Panc1 (cell line): ENCODE data around the gene LEPROT. TPM values are rescaled to one million over a fixed set of nuclear protein-coding genes. Genes with fewer than 3 reads are reported as not detected.

ENCODE experiments used
- ATAC-seq: fragments of 200-7000 bp; cut with Tn5 transposase; 2 replicates; pipeline ENCODE4 v1.9.1; 2020; ENCODE audit warnings: mild to moderate bottlenecking, moderate library complexity
- BruUV-seq: library from RNA; stranded (reverse); fragments of 400-500 nt; replicated peaks from 2 replicates; lab custom pipeline; 2021; lab: Mats Ljungman, UMichigan
- CTCF ChIA-PET: fragments of 300-600 bp; sonication (Branson Sonifier 250); formaldehyde crosslinking; loops from one replicate; lab custom pipeline; 2022; ENCODE audit warnings: antibody characterized with exemption; lab: Charles Lee
- POLR2A ChIA-PET: fragments of 300-600 bp; sonication (Branson Sonifier 250); formaldehyde crosslinking; loops from one replicate; lab custom pipeline; 2022; ENCODE audit warnings: antibody characterized with exemption; lab: Charles Lee
- DNase-seq: peaks from one replicate; pipeline ENCODE4 v3.0.0-alpha.2; 2010; ENCODE audit warnings: low read depth, low spot score
- H3K27ac ChIP-seq: 2 replicates; pipeline ENCODE4 v1.5.1; 2011; ENCODE audit warnings: mild to moderate bottlenecking, low read length, inconsistent platforms
- H3K27me3 ChIP-seq: fragments of 200-500 bp; sonication (Bioruptor generic); 2 replicates; pipeline ENCODE4 v1.6.0; 2014; ENCODE audit warnings: low read length, inconsistent platforms; ENCODE audit not compliant: control insufficient read depth, insufficient read depth
- H3K36me3 ChIP-seq: fragments of 200-500 bp; sonication (Bioruptor generic); 2 replicates; pipeline ENCODE4 v1.5.1; 2014; ENCODE audit warnings: inconsistent platforms, mild to moderate bottlenecking, low read length, moderate library complexity; ENCODE audit not compliant: control insufficient read depth, insufficient read depth
- H3K4me1 ChIP-seq: 2 replicates; pipeline ENCODE4 v1.5.1; 2011; ENCODE audit warnings: inconsistent platforms, mild to moderate bottlenecking, low read length, moderate library complexity; ENCODE audit not compliant: control insufficient read depth, insufficient read depth
- H3K4me3 ChIP-seq, 2 experiments: 2 replicates each; pipeline ENCODE4 v1.5.1; 2011 to 2012; ENCODE audit warnings: low read depth in 2 of 2, low read length in 2 of 2, mild to moderate bottlenecking in 2 of 2, inconsistent platforms in 1 of 2, moderate library complexity in 1 of 2
- H3K9me3 ChIP-seq: fragments of 200-500 bp; sonication (Bioruptor generic); 2 replicates; pipeline ENCODE4 v1.5.1; 2014; ENCODE audit warnings: low read depth, mild to moderate bottlenecking, inconsistent platforms, low read length, moderate library complexity; ENCODE audit not compliant: control insufficient read depth, insufficient read depth
- POLR2AphosphoS5 ChIP-seq: IDR thresholded peaks from 2 replicates; pipeline ENCODE4 v1.6.1; 2012; ENCODE audit warnings: mild to moderate bottlenecking, low read depth, low read length, moderate library complexity
- SIN3A ChIP-seq: IDR thresholded peaks from 2 replicates; pipeline ENCODE4 v1.6.1; 2012; ENCODE audit warnings: low read depth, mild to moderate bottlenecking, low read length, moderate library complexity, borderline replicate concordance; ENCODE audit not compliant: insufficient read depth
- TCF7L2 ChIP-seq: IDR thresholded peaks from 2 replicates; pipeline ENCODE4 v1.6.1; 2011; ENCODE audit warnings: mild to moderate bottlenecking, low read depth, low read length, inconsistent platforms
- in situ Hi-C: cut with HindIII; loops from 2 replicates; pipeline ENCODE4 v1.10.0; 2016; ENCODE audit warnings: low sequenced_read_pairs, low pct_unique_long_range_greater_than_20kb
- intact Hi-C: fragments of 100-400 bp; cut with micrococcal nuclease; formaldehyde crosslinking; loops from one replicate; pipeline ENCODE4 v1.10.0; 2022; ENCODE audit not compliant: unreplicated experiment
- total RNA-seq: library from RNA; stranded (reverse); gene quantifications from one replicate; pipeline ENCODE4 v1.2.1, GENCODE V29; 2021; ENCODE audit not compliant: unreplicated experiment
- TF ChIP-seq, protein P1 (sequence below), 2 experiments: IDR thresholded peaks; 2 replicates each; pipeline ENCODE4 v1.6.1; 2011 to 2012; ENCODE audit warnings: low read depth in 2 of 2, control low read depth in 1 of 2, low read length in 1 of 2, mild to moderate bottlenecking in 1 of 2, moderate library complexity in 1 of 2; ENCODE audit not compliant: insufficient read depth in 1 of 2
- TF ChIP-seq, protein P2 (sequence below): fragments of 450-650 bp; IDR thresholded peaks from 2 replicates; pipeline ENCODE4 v1.5.1; 2017; ENCODE audit warnings: mild to moderate bottlenecking

Gene LEPROT
- total RNA-seq, 1 experiment from 2014 or later: 53.6 TPM

DNA sequence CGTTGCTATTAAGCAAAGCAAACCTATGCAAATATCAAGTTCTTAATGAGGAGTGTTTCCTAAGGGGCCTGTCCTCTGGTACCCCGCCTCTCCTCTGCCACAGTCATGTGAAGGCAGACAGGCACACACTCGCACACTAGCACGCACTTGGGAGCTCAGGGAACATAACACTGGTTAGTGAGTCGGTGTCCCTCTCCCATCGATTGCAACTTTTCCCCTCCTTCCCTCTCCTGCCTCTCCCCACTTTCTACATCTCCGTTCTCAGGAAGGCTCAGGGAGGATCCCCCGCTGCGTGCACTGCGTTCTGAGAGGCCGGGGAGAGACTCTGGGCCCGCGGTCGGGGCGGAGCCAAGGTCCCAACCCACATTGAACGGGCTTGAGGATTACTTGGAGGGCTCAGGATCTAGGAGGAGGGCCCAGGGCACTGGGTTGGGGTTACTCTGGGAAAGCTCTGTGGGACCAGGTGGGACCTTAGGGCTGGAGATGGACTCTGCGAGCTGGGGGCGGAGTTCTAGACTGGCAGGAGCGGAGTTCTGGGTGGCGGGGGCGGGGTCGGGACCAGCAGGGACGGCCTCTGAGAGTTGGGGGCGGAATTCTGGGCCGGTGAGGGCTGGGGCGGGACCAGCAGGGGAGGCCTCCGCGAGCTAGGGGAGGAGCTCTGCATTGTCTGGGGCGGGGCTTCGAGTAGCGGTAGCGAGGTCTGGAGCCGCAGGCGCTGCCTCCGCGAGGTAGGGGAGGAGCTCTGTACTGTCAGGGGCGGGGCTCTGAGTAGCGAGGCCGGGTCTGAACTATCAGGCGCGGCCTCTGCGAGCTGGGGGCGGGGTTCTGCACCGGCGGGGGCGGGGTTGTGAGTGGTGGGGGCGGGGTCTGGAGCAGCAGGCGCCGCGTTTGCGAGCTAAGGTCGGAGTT lies 533 bp upstream of the LEPROT start:
- in situ Hi-C loops: no loop called here

DNA sequence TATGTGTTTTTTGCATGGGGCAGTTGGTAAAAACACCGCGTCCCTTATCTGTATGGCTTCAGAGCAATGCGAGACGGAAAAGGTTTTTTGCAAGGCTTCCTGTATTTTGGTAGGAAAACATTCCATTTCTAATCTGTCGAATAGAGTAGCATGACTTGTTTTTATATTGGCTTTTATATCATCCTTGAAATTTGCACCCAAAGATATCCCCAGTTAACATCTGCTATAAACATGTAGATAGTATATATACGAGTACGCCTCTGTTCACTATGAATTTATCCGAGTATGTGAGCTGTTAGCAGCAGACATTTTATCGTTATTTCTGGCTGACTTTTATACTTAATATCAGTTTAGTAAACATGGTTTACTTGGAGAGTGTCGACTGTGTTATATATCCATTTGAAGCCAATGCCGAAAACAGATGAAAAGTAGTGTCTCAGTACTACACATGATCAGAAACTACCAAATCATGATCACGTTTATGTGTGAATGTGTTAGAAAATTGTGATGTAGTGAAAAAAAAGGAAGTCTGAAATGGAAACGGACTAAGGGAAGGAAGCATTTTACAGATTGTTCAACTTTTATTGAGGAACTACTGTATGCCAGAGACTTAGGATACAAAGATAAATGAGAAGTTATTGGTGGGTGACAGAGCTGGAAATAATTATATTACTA lies 1.0 kb downstream of the LEPROT start:
- DNase-seq: no peak
- Histone ChIP-seq H3K27ac (peak overlapping the region; percentile 88), H3K4me1 (peaks cover 38% of the 10 kb centered on the region), H3K36me3 (peaks cover 3% of the 10 kb centered on the region), H3K9me3 (no peaks in the 10 kb centered on the region), H3K27me3 (no peaks in the 10 kb centered on the region), H3K4me3 (peak overlapping the region; percentile 74 to 99)
- no peak for ATAC-seq
- ChIA-PET POLR2A (no interaction called here), CTCF (no interaction called here)
- intact Hi-C loops (loop anchor here (10.0 kb wide), 2 partner anchors 187 to 357 kb away; no protein-coding TSS in a partner anchor), in situ Hi-C loops (no loop called here)
- BruUV-seq: no TSS peak
- TF ChIP-seq POLR2AphosphoS5: no peak
- no peak for TF ChIP-seq SIN3A
- TF ChIP-seq, protein P1, sequence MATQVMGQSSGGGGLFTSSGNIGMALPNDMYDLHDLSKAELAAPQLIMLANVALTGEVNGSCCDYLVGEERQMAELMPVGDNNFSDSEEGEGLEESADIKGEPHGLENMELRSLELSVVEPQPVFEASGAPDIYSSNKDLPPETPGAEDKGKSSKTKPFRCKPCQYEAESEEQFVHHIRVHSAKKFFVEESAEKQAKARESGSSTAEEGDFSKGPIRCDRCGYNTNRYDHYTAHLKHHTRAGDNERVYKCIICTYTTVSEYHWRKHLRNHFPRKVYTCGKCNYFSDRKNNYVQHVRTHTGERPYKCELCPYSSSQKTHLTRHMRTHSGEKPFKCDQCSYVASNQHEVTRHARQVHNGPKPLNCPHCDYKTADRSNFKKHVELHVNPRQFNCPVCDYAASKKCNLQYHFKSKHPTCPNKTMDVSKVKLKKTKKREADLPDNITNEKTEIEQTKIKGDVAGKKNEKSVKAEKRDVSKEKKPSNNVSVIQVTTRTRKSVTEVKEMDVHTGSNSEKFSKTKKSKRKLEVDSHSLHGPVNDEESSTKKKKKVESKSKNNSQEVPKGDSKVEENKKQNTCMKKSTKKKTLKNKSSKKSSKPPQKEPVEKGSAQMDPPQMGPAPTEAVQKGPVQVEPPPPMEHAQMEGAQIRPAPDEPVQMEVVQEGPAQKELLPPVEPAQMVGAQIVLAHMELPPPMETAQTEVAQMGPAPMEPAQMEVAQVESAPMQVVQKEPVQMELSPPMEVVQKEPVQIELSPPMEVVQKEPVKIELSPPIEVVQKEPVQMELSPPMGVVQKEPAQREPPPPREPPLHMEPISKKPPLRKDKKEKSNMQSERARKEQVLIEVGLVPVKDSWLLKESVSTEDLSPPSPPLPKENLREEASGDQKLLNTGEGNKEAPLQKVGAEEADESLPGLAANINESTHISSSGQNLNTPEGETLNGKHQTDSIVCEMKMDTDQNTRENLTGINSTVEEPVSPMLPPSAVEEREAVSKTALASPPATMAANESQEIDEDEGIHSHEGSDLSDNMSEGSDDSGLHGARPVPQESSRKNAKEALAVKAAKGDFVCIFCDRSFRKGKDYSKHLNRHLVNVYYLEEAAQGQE (IDR thresholded peaks at IDR 0.05; ENCODE audit: insufficient read depth in 1 of 2, low read depth in 2 of 2, low read length in 1 of 2): no peak
- no peak for TF ChIP-seq TCF7L2
- TF ChIP-seq, protein P2, sequence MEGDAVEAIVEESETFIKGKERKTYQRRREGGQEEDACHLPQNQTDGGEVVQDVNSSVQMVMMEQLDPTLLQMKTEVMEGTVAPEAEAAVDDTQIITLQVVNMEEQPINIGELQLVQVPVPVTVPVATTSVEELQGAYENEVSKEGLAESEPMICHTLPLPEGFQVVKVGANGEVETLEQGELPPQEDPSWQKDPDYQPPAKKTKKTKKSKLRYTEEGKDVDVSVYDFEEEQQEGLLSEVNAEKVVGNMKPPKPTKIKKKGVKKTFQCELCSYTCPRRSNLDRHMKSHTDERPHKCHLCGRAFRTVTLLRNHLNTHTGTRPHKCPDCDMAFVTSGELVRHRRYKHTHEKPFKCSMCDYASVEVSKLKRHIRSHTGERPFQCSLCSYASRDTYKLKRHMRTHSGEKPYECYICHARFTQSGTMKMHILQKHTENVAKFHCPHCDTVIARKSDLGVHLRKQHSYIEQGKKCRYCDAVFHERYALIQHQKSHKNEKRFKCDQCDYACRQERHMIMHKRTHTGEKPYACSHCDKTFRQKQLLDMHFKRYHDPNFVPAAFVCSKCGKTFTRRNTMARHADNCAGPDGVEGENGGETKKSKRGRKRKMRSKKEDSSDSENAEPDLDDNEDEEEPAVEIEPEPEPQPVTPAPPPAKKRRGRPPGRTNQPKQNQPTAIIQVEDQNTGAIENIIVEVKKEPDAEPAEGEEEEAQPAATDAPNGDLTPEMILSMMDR: no peak

More for the DNA sequence above, 533 bp upstream of the LEPROT start:
- intact Hi-C loops: loop anchor here (10.0 kb wide), 2 partner anchors 185 to 355 kb away; no protein-coding TSS in a partner anchor
- no TSS peak for BruUV-seq
- peak overlapping the region; percentile 87 for H3K27ac ChIP-seq
- DNase-seq (peak; percentile 93), ATAC-seq (peak; percentile 94)
- ChIA-PET POLR2A (interaction anchor here (0.6 kb wide), 1 partner anchor 190 kb away, joined by 7 read pairs; no protein-coding TSS in a partner anchor), CTCF (interaction anchor here (0.7 to 0.8 kb wide), 2 partner anchors 39 to 184 kb away, joined by 4 read pairs; no protein-coding TSS in a partner anchor)
- H3K27me3 ChIP-seq: no peaks in the 10 kb centered on the region
- peaks cover 34% of the 10 kb centered on the region for H3K4me1 ChIP-seq
- H3K4me3 ChIP-seq: peak overlapping the region; percentile 82 to 90
- peak; percentile 29; the same call in 1 of the 2 replicates for TF ChIP-seq POLR2AphosphoS5
- TF ChIP-seq, protein P1 (IDR thresholded peaks at IDR 0.05; ENCODE audit: insufficient read depth in 1 of 2, low read depth in 2 of 2, low read length in 1 of 2): no peak
- TF ChIP-seq, protein P2: no peak
- no peak for TF ChIP-seq TCF7L2
- H3K36me3 ChIP-seq: peaks cover under 1% of the 10 kb centered on the region; the same call in 1 of the 2 replicates
- H3K9me3 ChIP-seq: no peaks in the 10 kb centered on the region
